Smooth muscle cell (in vitro differentiated cells): Measurements from ENCODE around the gene IFIH1. TPM values are rescaled to one million over a fixed set of nuclear protein-coding genes. Genes with fewer than 3 reads are reported as not detected.

Experiments used
- DNase-seq: peaks from one replicate; lab custom pipeline; 2025; ENCODE audit not compliant: unreplicated experiment; lab: John Stamatoyannopoulos, UW
- H2AFZ ChIP-seq: fragments of 200-600 bp; sonication (generic); 2 replicates; pipeline ENCODE4 v1.6.0; 2016; ENCODE audit warnings: antibody characterized with exemption, low read depth, mild to moderate bottlenecking
- H3F3A ChIP-seq: fragments of 200-600 bp; sonication (generic); 2 replicates; pipeline ENCODE4 v1.6.0; 2017; ENCODE audit warnings: antibody characterized with exemption, low read depth
- H3K27ac ChIP-seq: fragments of 200-600 bp; sonication (generic); 2 replicates; pipeline ENCODE4 v1.5.1; 2016; ENCODE audit warnings: low read depth, mild to moderate bottlenecking
- H3K27me3 ChIP-seq: fragments of 200-600 bp; sonication (generic); 2 replicates; pipeline ENCODE4 v1.6.1; 2016; ENCODE audit warnings: low read depth, mild to moderate bottlenecking
- H3K36me3 ChIP-seq: fragments of 200-600 bp; sonication (generic); 2 replicates; pipeline ENCODE4 v1.5.1; 2016; ENCODE audit warnings: low read depth
- H3K4me1 ChIP-seq: fragments of 200-600 bp; sonication (generic); 2 replicates; pipeline ENCODE4 v1.5.1; 2016; ENCODE audit warnings: low read depth
- H3K4me2 ChIP-seq: fragments of 200-600 bp; sonication (generic); 2 replicates; pipeline ENCODE4 v1.6.0; 2016; ENCODE audit warnings: mild to moderate bottlenecking
- H3K4me3 ChIP-seq: fragments of 200-600 bp; sonication (generic); 2 replicates; pipeline ENCODE4 v1.5.1; 2016; ENCODE audit warnings: mild to moderate bottlenecking
- H3K79me2 ChIP-seq: fragments of 200-600 bp; sonication (generic); 2 replicates; pipeline ENCODE4 v1.6.0; 2016; ENCODE audit warnings: low read depth, mild to moderate bottlenecking
- H3K9ac ChIP-seq: fragments of 200-600 bp; sonication (generic); 2 replicates; pipeline ENCODE4 v1.6.0; 2016; ENCODE audit warnings: low read depth
- H3K9me3 ChIP-seq: fragments of 200-600 bp; sonication (generic); replicated peaks from 2 replicates; pipeline ENCODE4 v1.5.1; 2016; ENCODE audit warnings: low read depth
- H4K20me1 ChIP-seq: fragments of 200-600 bp; sonication (generic); 2 replicates; pipeline ENCODE4 v1.6.0; 2016; ENCODE audit warnings: low read depth
- WGBS: methylation state at CpG from one replicate; pipeline ENCODE4 v1.1.7; 2016; ENCODE audit warnings: low lambda C conversion rate; 5-methylcytosine and 5-hydroxymethylcytosine counted together
- polyA plus RNA-seq: library from polyadenylated mRNA; unstranded; fragments of >200 nt; fragmentation: Nextera tagmentation; extraction: Ambion mirVana; gene quantifications from 2 replicates; pipeline ENCODE4 v1.2.1, GENCODE V29; 2016
- total RNA-seq: library from RNA; depleted of rRNA; stranded (reverse); fragments of >200 nt; gene quantifications from 2 replicates; pipeline ENCODE4 v1.2.3, GENCODE V29; 2014
- TF ChIP-seq, protein P1 (sequence below): fragments of 200-600 bp; sonication (generic); IDR thresholded peaks from 2 replicates; pipeline ENCODE4 v1.5.1; 2017; ENCODE audit warnings: borderline replicate concordance, mild to moderate bottlenecking, antibody characterized with exemption; ENCODE audit not compliant: insufficient read depth, poor library complexity, severe bottlenecking

Gene IFIH1
- total and polyA plus RNA-seq, 2 experiments from 2014 or later: 0.24 to 2.3 TPM

DNA sequence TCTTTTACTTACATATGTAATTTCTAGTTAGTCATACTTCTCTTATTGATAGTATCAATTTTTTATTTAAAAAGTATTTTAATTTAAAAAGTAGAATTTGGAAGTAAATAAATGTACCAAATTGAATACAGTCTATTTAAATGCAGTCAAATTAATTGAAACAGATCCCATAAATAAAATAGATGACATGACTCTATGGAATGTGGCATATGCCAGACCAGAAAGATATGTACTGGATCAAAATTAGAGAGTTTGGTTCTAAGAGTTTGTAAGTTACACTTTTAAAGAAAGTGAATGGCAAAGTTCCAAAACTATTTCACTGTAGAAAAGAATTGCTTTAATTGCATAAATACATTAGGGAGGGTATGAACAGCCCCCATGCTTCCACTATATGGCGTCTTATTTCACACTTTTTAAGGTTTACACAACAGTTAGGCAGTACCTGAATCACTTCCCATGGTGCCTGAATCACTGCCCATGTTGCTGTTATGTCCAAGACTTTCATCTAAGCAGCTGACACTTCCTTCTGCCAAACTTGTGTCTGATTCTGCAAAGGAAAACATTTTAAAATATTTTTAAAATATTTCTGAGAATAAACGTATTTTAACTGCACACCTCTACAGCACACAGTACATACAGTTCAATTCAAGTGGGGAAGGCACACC, 25.2 kb downstream of the IFIH1 start:
- H3K79me2 ChIP-seq: no peaks in the 10 kb centered on the region
- H3K9me3 ChIP-seq: no peaks in the 10 kb centered on the region
- TF ChIP-seq, protein P1, sequence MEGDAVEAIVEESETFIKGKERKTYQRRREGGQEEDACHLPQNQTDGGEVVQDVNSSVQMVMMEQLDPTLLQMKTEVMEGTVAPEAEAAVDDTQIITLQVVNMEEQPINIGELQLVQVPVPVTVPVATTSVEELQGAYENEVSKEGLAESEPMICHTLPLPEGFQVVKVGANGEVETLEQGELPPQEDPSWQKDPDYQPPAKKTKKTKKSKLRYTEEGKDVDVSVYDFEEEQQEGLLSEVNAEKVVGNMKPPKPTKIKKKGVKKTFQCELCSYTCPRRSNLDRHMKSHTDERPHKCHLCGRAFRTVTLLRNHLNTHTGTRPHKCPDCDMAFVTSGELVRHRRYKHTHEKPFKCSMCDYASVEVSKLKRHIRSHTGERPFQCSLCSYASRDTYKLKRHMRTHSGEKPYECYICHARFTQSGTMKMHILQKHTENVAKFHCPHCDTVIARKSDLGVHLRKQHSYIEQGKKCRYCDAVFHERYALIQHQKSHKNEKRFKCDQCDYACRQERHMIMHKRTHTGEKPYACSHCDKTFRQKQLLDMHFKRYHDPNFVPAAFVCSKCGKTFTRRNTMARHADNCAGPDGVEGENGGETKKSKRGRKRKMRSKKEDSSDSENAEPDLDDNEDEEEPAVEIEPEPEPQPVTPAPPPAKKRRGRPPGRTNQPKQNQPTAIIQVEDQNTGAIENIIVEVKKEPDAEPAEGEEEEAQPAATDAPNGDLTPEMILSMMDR: no peak
- H3K4me3 ChIP-seq: no peak overlapping the region
- H3F3A ChIP-seq: no peaks in the 10 kb centered on the region
- H3K9ac ChIP-seq: no peak overlapping the region
- no peak for DNase-seq
- no peak overlapping the region for H2AFZ ChIP-seq
- H3K4me1 ChIP-seq: no peaks in the 10 kb centered on the region
- H3K27me3 ChIP-seq: no peaks in the 10 kb centered on the region
- H3K36me3 ChIP-seq: no peaks in the 10 kb centered on the region
- no peak overlapping the region for H3K4me2 ChIP-seq
- H4K20me1 ChIP-seq: no peaks in the 10 kb centered on the region
- H3K27ac ChIP-seq: no peak overlapping the region
- WGBS: 61% methylated on average over 2 of the region's 2 CpGs

DNA sequence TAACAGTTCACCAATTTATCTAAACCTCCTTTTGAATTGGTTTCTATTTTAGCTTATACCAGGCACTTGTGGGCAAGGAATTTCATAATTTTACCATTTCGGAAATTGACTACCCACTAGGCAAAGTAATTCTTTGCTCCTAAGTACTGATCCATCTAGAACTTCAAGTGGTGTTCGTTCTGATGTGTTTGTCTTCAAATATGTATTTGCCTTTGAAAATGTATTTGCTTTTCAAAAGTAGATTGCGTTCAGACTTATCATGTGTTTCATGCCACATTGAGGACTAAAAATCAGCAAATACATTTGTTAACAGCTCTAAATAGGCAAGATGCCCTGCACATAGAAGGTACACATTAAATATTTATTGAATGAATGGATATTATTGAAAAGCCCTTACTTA, 26.7 kb downstream of the IFIH1 start:
- Histone ChIP-seq H2AFZ (no peak overlapping the region), H3K9me3 (no peaks in the 10 kb centered on the region), H3K36me3 (no peaks in the 10 kb centered on the region), H3K4me1 (no peaks in the 10 kb centered on the region), H3K4me3 (no peak overlapping the region), H3K27ac (no peak overlapping the region), H3K4me2 (no peak overlapping the region), H3K27me3 (no peaks in the 10 kb centered on the region), H3F3A (no peaks in the 10 kb centered on the region), H4K20me1 (no peaks in the 10 kb centered on the region), H3K79me2 (no peaks in the 10 kb centered on the region), H3K9ac (no peak overlapping the region)
- 91% methylated on average over 3 of the region's 3 CpGs for WGBS
- TF ChIP-seq, protein P1: no peak
- DNase-seq: no peak

DNA sequence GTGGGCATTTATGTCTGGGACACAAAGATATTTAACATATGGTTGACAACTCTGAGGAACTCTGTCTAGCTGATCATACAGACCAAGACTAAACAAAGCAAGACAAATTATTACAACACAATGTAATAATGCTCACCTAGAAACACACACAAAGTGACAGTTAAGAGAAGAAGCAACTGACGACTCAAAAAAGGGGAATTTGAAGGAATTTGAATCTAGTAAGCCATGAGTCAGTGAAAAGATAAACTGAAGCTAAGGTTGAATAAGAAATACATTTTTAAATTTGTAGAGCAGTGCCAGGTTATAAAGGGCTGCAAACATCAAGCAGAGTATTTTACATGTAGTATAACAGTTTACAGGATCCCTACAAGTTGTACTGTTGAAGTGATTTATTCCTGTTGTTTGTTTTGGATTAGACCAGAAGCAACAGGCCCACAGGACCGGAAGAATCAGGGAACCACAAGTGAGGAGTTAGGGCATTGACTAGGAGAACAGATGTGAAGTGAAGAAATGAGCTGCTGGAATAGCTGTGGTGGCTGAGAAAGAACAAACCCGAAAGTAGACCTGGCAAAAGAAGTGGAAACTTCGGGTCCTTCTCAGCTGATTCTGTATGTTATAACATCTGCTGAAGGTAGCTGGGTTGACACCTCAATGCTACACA, 35.6 kb downstream of the IFIH1 start:
- H3K4me2 ChIP-seq: no peak overlapping the region

More for the DNA sequence above, 35.6 kb downstream of the IFIH1 start:
- H2AFZ ChIP-seq: no peak overlapping the region
- no peaks in the 10 kb centered on the region for H3F3A ChIP-seq
- H3K27me3 ChIP-seq: no peaks in the 10 kb centered on the region
- no peaks in the 10 kb centered on the region for H3K9me3 ChIP-seq
- H3K27ac ChIP-seq: no peak overlapping the region
- H3K36me3 ChIP-seq: no peaks in the 10 kb centered on the region
- H4K20me1 ChIP-seq: no peaks in the 10 kb centered on the region
- H3K4me3 ChIP-seq: no peak overlapping the region
- H3K79me2 ChIP-seq: no peaks in the 10 kb centered on the region
- WGBS: 64% methylated on average over 4 of the region's 4 CpGs
- H3K4me1 ChIP-seq: no peaks in the 10 kb centered on the region
- TF ChIP-seq, protein P1: no peak
- no peak for DNase-seq
- H3K9ac ChIP-seq: no peak overlapping the region
